ENCODE measurements around the gene UNCX.
"Not testable (repeated sequence)": the region's sequence is repeated elsewhere in the genome, so short reads cannot be mapped to it uniquely, and the experiment has no call there.

Gene UNCX

GRCh38 chr7:1232623-1233332 is at the start of gene UNCX:
TSS of gene UNCX (plus strand) at chr7:1232872. CDS start at chr7:1233018, 146 bp downstream.
- no peak for DNase-seq (ENCODE audit: low spot score)

DNA sequence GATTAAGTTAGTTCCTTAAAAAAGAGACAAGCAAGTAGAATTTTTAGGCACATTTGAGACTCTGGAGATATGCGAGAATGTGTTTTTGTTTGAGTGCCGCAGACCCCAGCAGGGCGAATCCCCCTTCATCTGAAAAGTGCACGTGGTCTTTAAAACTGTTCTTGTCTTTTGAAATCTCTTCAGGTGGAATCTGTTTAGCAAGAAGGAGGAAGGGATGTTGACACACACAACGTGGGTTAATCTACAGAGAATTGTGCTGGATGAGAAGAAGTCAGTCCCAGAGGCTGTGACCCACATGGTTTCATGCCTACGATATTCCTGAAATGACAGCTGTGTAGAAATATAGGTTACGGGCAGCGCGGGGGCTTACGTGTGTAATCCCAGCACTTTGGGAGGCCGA is 45.5 kb upstream of the UNCX start:
- DNase-seq (ENCODE audit: low spot score): no peak

- no peak for DNase-seq (ENCODE audit: low spot score)
These were observed 43.9 kb upstream of the UNCX start for GRCh38 chr7:1188720-1189294.

GRCh38 chr7:1189986-1190772 is 42.5 kb upstream of the UNCX start:
- no peak for DNase-seq (ENCODE audit: low spot score)

DNA sequence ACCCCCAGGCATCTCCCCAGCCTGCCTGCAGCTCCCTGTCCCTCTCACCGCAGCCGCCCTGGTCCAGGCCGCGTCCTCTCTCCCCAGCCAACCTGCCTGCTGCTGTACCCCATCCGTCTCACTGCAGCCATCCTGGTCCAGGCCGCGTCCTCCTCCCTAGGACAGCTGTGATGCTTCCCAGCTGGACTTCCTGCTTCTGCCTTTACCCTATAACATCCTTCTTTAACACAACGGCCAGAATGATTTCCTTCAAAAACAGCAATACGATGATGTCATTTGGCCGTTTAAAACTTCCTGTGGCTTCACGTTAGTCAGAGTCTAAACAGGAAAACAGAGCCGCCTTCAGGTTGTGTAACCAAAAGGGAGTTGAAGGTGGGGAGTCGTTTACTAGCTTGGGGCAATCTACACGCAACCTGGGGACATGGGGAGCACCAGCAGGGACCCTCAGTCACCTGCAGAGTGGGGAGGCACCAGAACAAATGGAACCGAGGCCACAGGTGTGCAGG is 40.4 kb upstream of the UNCX start:
- peak; percentile 58 for DNase-seq (ENCODE audit: low spot score)

- DNase-seq (ENCODE audit: low spot score): peak; percentile 81
These were observed 38.9 kb upstream of the UNCX start for GRCh38 chr7:1193593-1194424.

DNA sequence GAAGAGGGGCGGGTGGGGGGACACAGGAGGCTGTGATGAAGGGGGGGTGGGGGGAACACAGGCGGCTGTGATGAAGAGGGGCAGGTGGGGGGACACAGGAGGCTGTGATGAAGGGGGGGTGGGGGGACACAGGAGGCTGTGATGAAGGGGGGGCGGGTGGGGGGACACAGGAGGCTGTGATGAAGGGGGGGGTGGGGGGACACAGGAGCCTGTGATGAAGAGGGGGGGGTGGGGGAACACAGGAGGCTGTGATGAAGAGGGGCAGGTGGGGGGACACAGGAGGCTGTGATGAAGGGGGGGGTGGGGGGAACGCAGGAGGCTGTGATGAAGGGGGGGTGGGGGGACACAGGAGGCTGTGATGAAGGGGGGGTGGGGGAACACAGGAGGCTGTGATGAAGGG is 36.2 kb upstream of the UNCX start:
- not testable (repeated sequence) for DNase-seq (ENCODE audit: low spot score)

DNA sequence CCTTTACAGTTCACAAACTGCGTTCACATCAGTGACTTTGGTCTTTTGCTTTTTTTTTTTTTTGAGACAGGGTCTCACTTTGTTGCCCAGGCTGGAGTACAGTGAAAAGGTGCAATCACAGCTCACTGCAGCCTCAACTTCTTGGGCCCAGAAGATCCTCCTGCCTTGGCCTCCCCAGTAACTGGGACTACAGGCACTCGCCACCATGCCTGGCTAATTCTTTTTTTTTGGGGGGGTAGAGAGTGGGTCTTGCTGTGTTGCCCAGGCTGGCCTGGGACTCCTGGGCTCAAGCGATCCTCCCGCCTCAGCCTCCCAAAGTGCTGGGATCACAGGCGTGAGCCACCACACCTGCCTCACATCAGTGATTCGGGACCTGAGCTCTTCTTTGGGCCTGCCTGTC is 35.7 kb upstream of the UNCX start:
- DNase-seq (ENCODE audit: low spot score): no peak

GRCh38 chr7:1197997-1198625 is 34.6 kb upstream of the UNCX start:
- DNase-seq (ENCODE audit: low spot score): peak; percentile 90

DNA sequence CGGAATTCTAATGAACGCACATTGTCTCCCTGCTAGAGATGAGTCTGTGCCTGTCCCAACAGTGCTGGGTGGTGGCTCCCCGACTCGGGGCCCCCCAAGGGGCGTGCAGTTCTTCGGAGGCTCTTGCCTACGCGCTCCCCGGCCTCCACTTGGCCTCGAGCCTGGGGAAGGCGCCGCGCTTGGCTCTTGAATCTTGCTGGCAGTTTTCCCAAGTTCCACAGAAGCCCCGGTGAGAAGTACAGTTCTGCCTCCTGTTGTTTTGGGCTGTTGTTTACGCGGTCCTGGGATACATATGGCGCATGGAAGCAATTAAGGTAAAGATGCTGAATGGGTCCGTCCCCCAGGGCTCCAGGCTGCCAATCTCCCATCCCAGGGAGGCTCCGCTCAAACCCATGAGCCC is 32.6 kb upstream of the UNCX start:
- no peak for DNase-seq (ENCODE audit: low spot score)

- no peak for DNase-seq (ENCODE audit: low spot score)
These were observed 30.8 kb upstream of the UNCX start for GRCh38 chr7:1201916-1202315.

DNA sequence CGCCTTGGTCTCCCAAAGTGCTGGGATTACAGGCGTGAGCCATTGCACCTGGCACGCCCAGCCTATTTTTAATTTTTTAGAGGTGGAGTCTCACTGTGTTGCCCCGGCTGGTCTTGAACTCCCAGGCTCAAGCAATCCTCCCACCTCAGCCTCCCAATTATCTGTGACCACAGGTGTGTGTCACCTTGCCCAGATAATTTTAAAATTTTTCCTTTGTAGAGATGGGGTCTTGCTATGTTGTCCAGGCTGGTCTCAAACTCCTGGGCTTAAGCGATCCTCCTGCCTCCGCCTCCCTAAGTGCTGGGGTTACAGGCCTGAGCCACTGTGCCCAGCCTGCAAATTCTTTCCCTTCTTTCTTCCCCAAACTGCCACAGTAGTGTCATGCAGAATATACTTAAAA is 29.8 kb upstream of the UNCX start:
- DNase-seq (ENCODE audit: low spot score): not testable (repeated sequence)

DNA sequence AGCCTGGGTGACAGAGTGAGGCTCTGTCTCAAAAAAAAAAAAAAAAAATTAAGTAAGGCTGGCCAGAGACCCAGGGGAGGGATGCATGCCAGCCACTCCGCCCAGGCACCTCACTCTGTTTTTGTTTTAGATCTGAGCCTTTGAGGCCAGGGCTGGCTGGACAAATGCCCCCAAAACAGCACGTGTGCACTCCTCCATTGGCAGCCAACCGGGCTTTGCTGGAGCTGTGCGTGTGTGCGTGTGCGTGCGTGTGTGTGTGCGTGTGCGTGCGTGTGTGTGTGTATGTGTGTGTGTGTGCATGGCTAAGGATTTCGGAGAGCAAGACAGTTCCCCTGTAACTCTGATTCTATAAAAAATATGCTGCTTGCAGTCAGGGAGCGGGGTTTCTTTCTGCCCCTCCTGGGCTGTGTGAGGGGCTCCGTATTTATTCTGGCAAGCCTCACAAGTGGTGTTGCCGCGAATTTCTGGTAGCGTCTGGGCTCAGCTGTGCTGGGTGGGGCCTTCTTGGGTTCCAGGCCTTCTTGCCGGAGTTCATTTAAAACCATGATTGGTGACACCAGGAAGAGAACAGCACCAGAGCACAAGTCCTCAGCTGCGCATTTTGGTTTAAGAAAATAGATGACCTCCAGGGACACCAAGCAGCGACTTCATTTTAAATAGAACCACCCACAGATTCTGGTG is 28.1 kb upstream of the UNCX start:
- no peak for DNase-seq (ENCODE audit: low spot score)

DNA sequence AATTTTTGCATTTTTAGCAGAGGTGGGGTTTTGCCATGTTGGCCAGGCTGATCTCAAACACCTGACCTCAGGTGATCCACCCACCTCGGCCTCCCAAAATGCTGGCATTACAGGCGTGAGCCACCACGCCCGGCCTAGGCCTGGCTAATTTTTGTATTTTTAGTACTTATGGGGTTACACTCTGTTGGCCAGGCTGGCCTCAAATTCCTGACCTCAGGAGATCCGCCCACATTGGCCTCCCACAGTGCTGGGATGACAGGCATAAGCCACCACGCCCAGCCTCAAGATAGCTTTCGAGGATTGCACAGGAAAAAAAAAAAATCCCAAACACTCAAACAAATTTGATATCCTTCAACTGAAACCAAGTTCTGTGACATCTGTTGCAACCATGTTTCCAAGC is 26.9 kb upstream of the UNCX start:
- DNase-seq (ENCODE audit: low spot score): not testable (repeated sequence)

DNA sequence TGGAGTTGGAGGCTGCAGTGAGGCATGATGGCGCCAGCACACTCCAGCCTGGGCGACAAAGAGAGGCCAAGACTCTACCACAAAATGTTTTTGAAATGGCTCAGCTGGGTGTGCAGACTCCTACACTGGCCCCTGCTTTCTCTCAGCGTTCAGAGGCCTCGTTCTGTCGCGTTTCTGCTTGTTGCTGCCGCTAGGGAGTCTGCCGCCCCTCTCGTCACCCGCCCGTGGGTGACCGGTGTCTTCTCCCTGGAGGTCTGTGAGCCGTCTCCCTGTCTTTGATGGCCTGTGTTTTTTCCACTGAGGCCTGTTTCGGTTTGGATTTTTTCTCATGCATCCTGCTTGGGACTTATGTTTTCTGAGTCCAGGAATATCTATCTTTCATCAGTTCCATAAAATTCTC is 23.6 kb upstream of the UNCX start:
- DNase-seq (ENCODE audit: low spot score): no peak

DNA sequence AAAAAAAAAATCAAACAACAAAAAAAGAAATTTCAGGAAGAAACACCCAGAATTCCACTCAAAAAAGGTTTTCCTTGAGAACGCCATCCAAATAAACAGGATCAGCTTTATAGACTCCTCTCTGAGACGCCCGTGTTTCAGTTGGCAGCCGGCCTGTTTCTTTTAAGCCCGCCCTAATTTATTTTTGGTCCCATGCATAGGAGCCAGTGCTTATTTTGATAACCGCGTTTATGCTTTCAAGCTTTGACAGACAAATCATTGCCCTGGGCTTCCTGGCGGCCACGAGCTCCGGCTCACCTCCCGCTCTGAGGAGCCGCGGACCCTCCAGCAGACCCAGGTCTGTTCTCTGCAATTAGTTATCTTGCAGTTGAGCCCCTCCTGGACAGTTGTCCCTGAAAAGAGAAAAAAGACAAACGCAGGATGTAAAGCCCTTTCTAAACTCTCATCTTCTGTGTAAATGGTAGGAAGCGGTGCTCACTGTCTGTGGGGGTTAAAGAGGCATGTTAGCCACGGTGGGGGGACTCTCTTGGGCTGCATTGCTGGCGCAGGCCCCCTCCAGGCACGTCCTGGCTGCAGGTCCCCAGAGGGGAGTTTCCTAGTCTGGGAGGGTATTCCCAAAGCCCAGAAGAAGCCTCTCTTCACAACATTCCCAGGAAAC is 22.2 kb upstream of the UNCX start:
- no peak for DNase-seq (ENCODE audit: low spot score)

DNA sequence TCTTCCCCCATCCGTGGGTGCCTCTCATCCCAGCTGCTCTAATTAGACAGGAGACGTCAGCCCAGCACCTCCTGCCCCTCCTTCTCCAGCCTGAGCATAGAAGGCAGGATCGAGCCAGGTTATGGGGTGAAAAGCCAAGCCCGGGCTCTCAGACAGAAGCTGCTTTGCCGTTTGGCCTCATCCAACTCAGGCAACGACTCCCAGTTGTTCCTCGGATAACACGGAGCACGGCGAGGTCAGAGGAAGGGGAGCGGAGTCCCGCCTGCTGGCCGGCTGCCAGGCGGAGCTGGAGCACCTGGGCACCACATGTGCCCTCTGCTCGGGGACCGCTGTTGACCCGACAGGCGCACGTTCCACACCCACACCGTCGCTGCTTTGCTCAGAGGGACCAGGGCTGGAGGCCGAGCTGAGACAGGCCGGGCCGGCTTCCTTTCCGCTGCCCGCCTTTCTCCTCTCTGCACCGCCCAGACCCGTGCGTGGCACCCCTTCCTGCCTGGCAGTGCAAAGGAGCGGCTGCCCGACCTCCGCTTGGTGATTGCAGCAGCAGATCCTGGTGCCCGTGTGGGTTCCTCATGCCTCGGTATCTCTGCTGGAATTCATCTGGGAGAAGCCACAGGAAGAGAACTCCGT is 21.6 kb upstream of the UNCX start:
- no peak for DNase-seq (ENCODE audit: low spot score)

DNA sequence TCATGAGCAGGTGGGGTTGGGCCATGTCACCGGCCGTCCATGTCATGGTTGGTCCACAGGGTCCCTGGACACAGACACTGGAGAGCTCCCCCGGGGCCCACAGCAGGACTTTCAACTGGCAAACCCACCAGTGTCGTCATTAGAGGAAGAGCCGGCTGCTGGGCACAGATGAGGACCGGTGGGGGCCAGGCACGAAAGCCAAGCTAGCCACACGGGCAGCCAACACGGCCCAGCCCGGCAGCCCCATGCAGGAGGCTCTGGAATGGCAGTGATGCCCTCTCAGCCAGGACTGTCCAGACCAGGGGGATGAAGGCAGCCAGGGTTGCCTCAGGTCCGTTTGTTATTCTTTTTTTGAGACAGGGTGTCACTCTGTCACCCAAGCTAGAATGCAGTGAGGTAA is 21.1 kb upstream of the UNCX start:
- DNase-seq (ENCODE audit: low spot score): no peak

- not testable (repeated sequence) for DNase-seq (ENCODE audit: low spot score)
These were observed 20.6 kb upstream of the UNCX start for GRCh38 chr7:1212025-1212424.

DNA sequence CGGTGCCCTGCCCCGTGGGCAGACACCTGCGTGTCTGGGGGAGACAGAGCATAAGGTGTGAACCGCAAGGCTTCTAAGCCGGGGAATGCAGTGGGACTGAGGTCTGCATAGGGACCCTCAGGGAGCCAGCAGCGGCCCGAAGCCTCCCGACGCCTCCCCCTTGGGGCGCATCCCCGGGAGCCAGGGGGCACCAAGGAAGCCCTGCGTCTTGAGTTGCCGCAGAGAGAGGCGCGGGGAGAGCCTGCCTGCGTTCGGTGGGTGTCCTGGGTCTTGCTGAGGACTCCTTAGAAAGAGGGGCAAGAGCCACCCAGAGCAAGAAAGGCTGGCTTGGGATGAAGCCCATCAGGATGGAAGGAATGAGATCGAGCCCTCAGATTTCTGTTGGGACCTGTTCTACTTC is 18.2 kb upstream of the UNCX start:
- DNase-seq (ENCODE audit: low spot score): peak; percentile 4

All from AG20443 (cell line).